Stimulated activated CD4-positive, alpha-beta T cell treated with anti-CD3 and anti-CD28 coated beads, Interleukin-4, amount 100 ng/mL, for 1 hour (primary cell): ENCODE data around the gene CDC73.
"Not testable (repeated sequence)": the region's sequence is repeated elsewhere in the genome, so short reads cannot be mapped to it uniquely, and the experiment has no call there.

ENCODE experiments used
- DNase-seq: peaks from one replicate; pipeline ENCODE4 v3.0.0-alpha.2; 2020

CDC73 gene

DNA sequence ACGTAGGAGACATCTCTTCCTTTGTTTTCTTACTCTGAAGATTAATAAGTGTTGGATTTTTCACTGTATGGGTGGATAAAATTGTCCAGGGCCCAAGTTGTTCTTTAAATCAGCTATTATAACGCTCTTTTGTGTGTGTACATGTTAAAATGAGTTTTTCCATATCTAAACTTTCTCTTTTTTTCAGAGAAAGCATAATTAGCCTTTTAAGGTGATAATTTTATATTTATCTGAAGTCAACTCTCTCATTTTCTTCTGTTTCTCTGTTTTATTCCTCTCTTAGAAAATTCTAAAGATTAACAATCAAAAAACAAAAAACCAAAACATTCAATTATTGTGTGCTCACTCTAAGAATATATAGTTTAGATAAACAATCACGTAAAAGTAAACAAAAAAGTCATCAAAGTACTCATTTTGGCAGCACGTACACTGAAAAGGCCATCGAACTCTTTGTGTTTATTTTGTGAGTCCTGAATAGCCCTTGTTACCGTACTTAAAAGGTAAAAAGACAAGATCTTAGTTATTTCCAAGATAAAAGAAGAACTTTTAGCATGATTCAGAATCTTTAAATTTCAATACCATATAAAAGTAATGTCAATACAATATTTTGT is 7.2 kb upstream of the CDC73 start:
- no peak for DNase-seq

- DNase-seq = no peak
Measured at GRCh38 chr1:193115629-193116227, 6.1 kb upstream of the CDC73 start.

- not testable (repeated sequence) for DNase-seq
Measured at GRCh38 chr1:193117167-193117566, 4.7 kb upstream of the CDC73 start.

DNA sequence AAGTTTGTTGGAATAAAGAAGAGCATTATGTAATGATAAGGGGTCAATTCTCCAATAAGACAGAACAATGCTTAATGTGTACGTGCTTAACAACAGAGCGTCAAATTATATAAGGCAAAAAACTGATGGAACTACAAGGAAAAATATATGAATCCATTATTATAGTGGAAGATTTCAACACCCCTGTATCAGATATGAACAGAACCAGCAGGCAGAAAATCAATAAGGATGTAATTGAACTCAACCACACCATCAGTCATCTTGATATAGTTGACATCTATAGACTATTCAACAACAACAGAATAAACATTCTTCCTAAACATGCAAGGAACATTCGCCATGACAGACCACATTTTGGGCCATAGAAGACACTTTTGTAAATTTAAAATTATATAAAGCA is 3.6 kb upstream of the CDC73 start:
- DNase-seq = no peak

- no peak for DNase-seq
Measured at GRCh38 chr1:193118803-193119730, 2.8 kb upstream of the CDC73 start.

- no peak for DNase-seq
Measured at GRCh38 chr1:193120604-193121166, 1.1 kb upstream of the CDC73 start.

GRCh38 chr1:193123751-193124150 is 1.9 kb downstream of the CDC73 start:
- no peak for DNase-seq

- DNase-seq = no peak
Measured at GRCh38 chr1:193125369-193125768, 3.5 kb downstream of the CDC73 start.

GRCh38 chr1:193131266-193131860 is 9.5 kb downstream of the CDC73 start:
- no peak for DNase-seq

GRCh38 chr1:193140254-193140653 is 18.4 kb downstream of the CDC73 start:
- no peak for DNase-seq

GRCh38 chr1:193141804-193142203 is 20.0 kb downstream of the CDC73 start:
- DNase-seq = no peak

DNA sequence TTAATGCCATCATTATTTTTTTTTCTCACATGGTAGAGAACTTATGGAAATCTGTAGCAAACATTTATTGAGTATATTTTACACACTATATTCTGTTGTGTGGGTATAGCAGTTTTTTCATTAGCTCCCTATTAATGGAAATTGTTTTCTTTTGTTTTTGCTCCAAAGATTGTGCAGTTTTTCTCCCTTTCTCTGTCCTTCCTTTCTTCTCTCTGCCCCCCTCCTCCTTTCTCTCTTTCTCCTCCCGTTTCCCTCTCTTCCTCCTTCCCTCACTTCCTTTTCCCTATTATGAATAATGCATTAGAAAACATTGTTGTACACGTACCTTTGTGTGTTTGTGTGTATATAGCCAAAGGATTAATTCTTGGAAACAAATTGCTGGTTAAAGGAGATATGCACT is 20.6 kb downstream of the CDC73 start:
- DNase-seq = no peak

DNA sequence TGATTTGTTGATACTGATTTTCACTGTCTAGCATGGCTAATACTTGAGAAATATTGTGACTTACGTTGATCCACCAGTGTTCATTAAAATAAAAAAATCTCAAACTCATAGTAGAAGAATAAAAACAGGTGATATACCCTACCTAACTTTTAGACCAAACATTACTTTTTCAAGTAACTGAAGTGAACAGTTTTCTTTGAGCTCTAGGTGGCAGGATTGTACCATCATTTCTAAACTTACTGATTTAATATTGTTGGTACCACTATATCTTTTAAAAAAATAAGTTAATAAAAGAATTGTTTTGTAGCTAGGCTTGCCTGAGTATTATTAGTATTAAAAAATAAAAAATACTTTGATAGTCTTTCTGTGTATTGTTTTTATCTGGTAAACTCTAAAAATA is 21.5 kb downstream of the CDC73 start:
- no peak for DNase-seq

- no peak for DNase-seq
Measured at GRCh38 chr1:193144361-193144938, 22.6 kb downstream of the CDC73 start.

- DNase-seq = no peak
Measured at GRCh38 chr1:193144999-193145398, 23.2 kb downstream of the CDC73 start.

DNA sequence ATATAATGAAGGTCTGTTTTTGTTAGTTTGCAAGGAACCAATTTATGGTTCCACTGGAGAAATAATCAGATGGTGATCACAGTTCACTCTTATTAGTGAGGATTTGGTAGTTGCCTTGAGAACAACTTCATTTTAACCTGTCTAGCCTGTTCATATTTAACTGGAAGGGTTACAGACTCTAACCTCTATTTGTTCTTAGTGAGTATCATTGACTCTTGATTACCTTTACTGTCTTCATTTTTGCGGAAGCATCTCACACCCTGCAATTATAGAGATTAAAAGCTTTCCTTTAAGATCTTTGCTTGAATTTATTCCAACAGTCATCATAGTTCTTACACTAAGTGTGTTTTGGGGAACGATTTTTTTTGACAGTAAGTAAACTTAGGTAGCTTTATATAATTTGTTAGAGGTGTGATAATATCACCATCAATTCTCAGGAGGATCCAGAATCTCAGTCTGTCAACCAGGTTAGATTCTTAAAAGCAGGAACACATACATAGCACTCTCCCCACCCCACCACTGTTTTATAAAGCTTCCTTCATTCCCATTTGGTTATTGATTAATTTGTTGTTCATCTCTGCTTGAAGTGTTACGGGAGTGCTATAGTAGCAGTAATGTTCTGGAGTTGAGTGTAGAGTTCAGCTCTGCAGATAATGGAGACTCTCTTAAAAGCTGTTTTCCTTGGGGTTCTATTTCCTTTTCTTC is 34.4 kb downstream of the CDC73 start:
- DNase-seq = no peak

GRCh38 chr1:193156822-193157142 is 35.0 kb downstream of the CDC73 start:
- DNase-seq = no peak

GRCh38 chr1:193157360-193157759 is 35.5 kb downstream of the CDC73 start:
- DNase-seq = no peak

DNA sequence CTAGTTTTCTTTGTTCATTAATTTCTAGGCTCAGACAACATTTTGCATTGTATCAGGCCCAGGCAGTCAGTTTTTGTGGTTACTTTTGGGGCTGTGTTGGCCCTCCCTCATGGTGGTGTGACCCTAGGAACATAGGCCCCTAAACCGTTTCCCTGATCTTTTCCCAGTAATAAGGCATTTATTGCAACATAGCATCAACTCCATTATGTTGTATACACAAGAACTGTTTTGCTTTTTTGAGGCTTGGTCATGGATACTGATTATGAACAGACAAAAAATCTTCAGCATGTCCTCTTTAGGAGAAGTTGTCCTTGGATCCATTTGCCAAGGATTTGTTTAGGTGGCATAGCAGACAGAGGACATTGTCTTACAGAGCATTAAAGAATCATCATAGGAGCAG is 54.3 kb downstream of the CDC73 start:
- DNase-seq = no peak

GRCh38 chr1:193176788-193177187 is 55.0 kb downstream of the CDC73 start:
- no peak for DNase-seq

DNA sequence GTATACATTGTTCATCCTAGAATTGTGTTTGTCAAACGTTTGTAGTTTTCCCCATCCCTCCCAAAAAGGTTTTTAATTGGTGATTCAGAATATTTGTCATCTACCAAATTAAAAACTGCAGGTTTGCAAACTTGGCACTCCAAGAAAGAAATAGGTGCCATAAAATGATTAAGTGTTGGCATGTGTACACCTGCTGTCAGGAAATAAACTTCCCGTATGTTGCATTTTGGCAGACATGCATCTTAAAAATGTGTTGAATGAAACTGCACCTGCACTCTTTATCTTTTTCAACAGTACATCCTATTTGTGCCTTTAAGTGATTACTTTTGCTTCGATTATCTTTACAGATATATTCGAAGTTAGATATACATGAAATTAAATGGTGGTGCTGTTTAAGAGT is 57.3 kb downstream of the CDC73 start:
- DNase-seq = no peak

GRCh38 chr1:193181536-193181935 is 59.7 kb downstream of the CDC73 start:
- DNase-seq = no peak
